ENCODE results near the gene UVSSA. TPM values are rescaled to one million over a fixed set of nuclear protein-coding genes. Genes with fewer than 3 reads are reported as not detected.

The UVSSA gene
- polyA plus RNA-seq, 1 donor from 2014 or later = 13.3 TPM

DNA sequence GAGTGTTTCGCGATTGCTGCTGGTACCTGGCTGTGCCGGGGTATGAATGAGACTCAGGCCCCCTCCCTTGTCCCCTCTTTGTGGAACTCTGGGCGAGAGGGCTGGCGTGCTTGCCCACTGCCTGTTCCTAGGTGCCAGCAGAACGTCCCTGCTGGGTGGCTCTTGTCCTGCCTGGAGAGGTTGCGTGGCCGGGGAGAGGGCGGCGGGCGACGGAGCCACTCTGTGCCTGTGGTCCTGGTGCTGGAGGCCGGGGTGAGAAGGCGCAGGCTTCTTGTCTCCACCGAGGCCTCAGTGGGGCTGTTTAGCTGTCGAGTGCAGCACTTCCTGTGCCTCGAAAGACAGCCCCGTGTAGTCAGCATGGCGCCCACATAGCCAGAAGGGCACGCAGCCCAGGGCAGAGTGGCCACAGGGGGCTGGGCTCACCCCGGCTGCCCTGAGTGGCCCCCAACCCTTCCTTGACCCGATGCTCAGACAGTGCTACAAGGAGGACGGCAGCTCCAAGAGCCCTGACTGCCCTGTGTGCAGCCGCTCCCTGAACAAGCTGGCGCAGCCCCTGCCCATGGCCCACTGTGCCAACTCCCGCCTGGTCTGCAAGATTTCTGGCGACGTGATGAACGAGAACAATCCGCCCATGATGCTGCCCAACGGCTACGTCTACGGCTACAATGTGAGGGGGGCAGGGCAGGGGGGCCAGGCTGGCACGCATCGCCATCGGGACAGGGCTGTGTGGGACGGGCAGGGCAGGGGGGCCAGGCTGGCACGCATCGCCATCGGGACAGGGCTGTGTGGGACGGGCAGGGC, 8.9 kb upstream of the UVSSA start:
- H3K36me3 ChIP-seq (ENCODE audit: insufficient read depth, low read length) = peaks cover 10% of the 10 kb centered on the region
- no peak overlapping the region for H3K9ac ChIP-seq (ENCODE audit: low read length)
- no peaks in the 10 kb centered on the region for H3K79me2 ChIP-seq (replicated peaks; ENCODE audit: insufficient read depth, low read length)
- no peaks in the 10 kb centered on the region for H3K9me2 ChIP-seq (ENCODE audit: insufficient read depth, low read length)
- H3K27ac ChIP-seq (ENCODE audit: low read length) = no peak overlapping the region
- no peaks in the 10 kb centered on the region for H3K9me3 ChIP-seq (ENCODE audit: low read length)
- H3K27me3 ChIP-seq (ENCODE audit: insufficient read depth, low read depth, low read length) = no peaks in the 10 kb centered on the region
- TF ChIP-seq EZH2 (IDR thresholded peaks at IDR 0.05; ENCODE audit: borderline replicate concordance, insufficient read depth, low read length, poor library complexity, severe bottlenecking) = no peak
- TF ChIP-seq TAF1 (IDR thresholded peaks at IDR 0.05; ENCODE audit: low read depth) = no peak
- TF ChIP-seq, protein P1, sequence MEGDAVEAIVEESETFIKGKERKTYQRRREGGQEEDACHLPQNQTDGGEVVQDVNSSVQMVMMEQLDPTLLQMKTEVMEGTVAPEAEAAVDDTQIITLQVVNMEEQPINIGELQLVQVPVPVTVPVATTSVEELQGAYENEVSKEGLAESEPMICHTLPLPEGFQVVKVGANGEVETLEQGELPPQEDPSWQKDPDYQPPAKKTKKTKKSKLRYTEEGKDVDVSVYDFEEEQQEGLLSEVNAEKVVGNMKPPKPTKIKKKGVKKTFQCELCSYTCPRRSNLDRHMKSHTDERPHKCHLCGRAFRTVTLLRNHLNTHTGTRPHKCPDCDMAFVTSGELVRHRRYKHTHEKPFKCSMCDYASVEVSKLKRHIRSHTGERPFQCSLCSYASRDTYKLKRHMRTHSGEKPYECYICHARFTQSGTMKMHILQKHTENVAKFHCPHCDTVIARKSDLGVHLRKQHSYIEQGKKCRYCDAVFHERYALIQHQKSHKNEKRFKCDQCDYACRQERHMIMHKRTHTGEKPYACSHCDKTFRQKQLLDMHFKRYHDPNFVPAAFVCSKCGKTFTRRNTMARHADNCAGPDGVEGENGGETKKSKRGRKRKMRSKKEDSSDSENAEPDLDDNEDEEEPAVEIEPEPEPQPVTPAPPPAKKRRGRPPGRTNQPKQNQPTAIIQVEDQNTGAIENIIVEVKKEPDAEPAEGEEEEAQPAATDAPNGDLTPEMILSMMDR (IDR thresholded peaks at IDR 0.05; ENCODE audit: poor library complexity, severe bottlenecking) = no peak
- TF ChIP-seq MXI1 (conservative IDR thresholded peaks at IDR 0.05; ENCODE audit: poor library complexity, severe bottlenecking) = no peak
- TF ChIP-seq POLR2AphosphoS5 (IDR thresholded peaks at IDR 0.05) = no peak
- TF ChIP-seq, protein P2, sequence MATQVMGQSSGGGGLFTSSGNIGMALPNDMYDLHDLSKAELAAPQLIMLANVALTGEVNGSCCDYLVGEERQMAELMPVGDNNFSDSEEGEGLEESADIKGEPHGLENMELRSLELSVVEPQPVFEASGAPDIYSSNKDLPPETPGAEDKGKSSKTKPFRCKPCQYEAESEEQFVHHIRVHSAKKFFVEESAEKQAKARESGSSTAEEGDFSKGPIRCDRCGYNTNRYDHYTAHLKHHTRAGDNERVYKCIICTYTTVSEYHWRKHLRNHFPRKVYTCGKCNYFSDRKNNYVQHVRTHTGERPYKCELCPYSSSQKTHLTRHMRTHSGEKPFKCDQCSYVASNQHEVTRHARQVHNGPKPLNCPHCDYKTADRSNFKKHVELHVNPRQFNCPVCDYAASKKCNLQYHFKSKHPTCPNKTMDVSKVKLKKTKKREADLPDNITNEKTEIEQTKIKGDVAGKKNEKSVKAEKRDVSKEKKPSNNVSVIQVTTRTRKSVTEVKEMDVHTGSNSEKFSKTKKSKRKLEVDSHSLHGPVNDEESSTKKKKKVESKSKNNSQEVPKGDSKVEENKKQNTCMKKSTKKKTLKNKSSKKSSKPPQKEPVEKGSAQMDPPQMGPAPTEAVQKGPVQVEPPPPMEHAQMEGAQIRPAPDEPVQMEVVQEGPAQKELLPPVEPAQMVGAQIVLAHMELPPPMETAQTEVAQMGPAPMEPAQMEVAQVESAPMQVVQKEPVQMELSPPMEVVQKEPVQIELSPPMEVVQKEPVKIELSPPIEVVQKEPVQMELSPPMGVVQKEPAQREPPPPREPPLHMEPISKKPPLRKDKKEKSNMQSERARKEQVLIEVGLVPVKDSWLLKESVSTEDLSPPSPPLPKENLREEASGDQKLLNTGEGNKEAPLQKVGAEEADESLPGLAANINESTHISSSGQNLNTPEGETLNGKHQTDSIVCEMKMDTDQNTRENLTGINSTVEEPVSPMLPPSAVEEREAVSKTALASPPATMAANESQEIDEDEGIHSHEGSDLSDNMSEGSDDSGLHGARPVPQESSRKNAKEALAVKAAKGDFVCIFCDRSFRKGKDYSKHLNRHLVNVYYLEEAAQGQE (IDR thresholded peaks at IDR 0.05; ENCODE audit: borderline replicate concordance) = no peak
- no peak for TF ChIP-seq SMC3 (conservative IDR thresholded peaks at IDR 0.05; ENCODE audit: poor library complexity)
- no peak for TF ChIP-seq RAD21 (conservative IDR thresholded peaks at IDR 0.05)
- no peak for TF ChIP-seq EP300 (conservative IDR thresholded peaks at IDR 0.05; ENCODE audit: poor library complexity, severe bottlenecking)
- H3K4me2 ChIP-seq (ENCODE audit: low read length) = no peak overlapping the region
- H3K4me3 ChIP-seq (ENCODE audit: low read length) = no peak overlapping the region
- no peaks in the 10 kb centered on the region for H4K20me1 ChIP-seq (ENCODE audit: insufficient read depth)
- H2AFZ ChIP-seq (ENCODE audit: low read depth, low read length) = no peak overlapping the region
- no peaks in the 10 kb centered on the region for H3F3A ChIP-seq (ENCODE audit: insufficient read depth, low read length, poor library complexity, severe bottlenecking)

DNA sequence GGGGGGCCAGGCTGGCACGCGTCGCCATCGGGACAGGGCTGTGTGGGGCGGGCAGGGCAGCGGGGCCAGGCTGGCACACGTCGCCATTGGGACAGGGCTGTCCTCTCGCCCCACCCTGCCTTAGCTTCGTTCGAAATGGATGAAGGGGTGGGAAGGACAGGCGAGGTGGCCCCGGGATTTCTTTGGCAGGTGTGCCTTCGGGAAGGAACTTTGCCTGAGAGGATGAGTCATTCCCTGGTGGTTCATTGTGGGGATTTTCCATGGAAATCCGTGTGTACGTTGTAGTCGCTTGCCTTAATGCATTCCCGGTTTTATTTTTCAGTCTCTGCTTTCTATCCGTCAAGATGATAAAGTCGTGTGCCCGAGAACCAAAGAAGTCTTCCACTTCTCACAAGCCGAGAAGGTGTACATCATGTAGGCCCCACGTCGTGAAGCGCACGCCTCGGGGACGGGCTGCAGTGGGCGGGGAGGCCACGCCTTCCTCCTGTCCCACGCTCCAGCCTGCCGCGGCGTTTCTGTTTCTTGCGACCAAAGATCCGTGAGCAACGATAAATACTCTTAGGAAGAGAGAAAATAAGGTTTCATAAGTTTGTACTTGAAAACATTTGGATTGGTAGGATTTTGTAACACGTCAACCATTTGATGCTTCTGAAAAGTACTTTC, 8.1 kb upstream of the UVSSA start:
- TF ChIP-seq SMC3 (conservative IDR thresholded peaks at IDR 0.05; ENCODE audit: poor library complexity) = no peak
- TF ChIP-seq EP300 (conservative IDR thresholded peaks at IDR 0.05; ENCODE audit: poor library complexity, severe bottlenecking) = no peak
- TF ChIP-seq, protein P1 (IDR thresholded peaks at IDR 0.05; ENCODE audit: poor library complexity, severe bottlenecking) = no peak
- TF ChIP-seq, protein P2 (IDR thresholded peaks at IDR 0.05; ENCODE audit: borderline replicate concordance) = no peak
- TF ChIP-seq RAD21 (conservative IDR thresholded peaks at IDR 0.05) = no peak
- TF ChIP-seq MXI1 (conservative IDR thresholded peaks at IDR 0.05; ENCODE audit: poor library complexity, severe bottlenecking) = no peak
- TF ChIP-seq POLR2AphosphoS5 (IDR thresholded peaks at IDR 0.05) = no peak
- no peak for TF ChIP-seq TAF1 (IDR thresholded peaks at IDR 0.05; ENCODE audit: low read depth)
- no peak for TF ChIP-seq EZH2 (IDR thresholded peaks at IDR 0.05; ENCODE audit: borderline replicate concordance, insufficient read depth, low read length, poor library complexity, severe bottlenecking)
- Histone ChIP-seq H3K36me3 (ENCODE audit: insufficient read depth, low read length) (peaks cover 10% of the 10 kb centered on the region), H3K9ac (ENCODE audit: low read length) (no peak overlapping the region), H3K27ac (ENCODE audit: low read length) (no peak overlapping the region), H3K4me3 (ENCODE audit: low read length) (no peak overlapping the region), H3K9me3 (ENCODE audit: low read length) (no peaks in the 10 kb centered on the region), H3F3A (ENCODE audit: insufficient read depth, low read length, poor library complexity, severe bottlenecking) (no peaks in the 10 kb centered on the region), H3K79me2 (replicated peaks; ENCODE audit: insufficient read depth, low read length) (no peaks in the 10 kb centered on the region), H2AFZ (ENCODE audit: low read depth, low read length) (no peak overlapping the region), H4K20me1 (ENCODE audit: insufficient read depth) (no peaks in the 10 kb centered on the region), H3K4me2 (ENCODE audit: low read length) (no peak overlapping the region), H3K27me3 (ENCODE audit: insufficient read depth, low read depth, low read length) (no peaks in the 10 kb centered on the region), H3K9me2 (ENCODE audit: insufficient read depth, low read length) (no peaks in the 10 kb centered on the region)

Measured in neural cell (in vitro differentiated cells).